H1 (cell line): Measurements from ENCODE around the gene FOXI1. TPM values are rescaled to one million over a fixed set of nuclear protein-coding genes. Genes with fewer than 3 reads are reported as not detected.

Source experiments
- CTCF ChIA-PET: fragments of 300-600 bp; sonication (Branson Sonifier 250); formaldehyde crosslinking; loops from one replicate; lab custom pipeline; 2021; ENCODE audit not compliant: partially characterized antibody; lab: Charles Lee
- POLR2A ChIA-PET: fragments of 300-600 bp; sonication (Branson Sonifier 250); formaldehyde crosslinking; loops from one replicate; lab custom pipeline; 2021; ENCODE audit warnings: inconsistent platforms; ENCODE audit not compliant: partially characterized antibody; lab: Charles Lee
- DNase-seq, 2 experiments: peaks; one replicate each; pipeline versions ENCODE4 v3.0.0 to v3.0.0-alpha.2; 2010 to 2022; ENCODE audit warnings: low spot score in 2 of 2, low read depth in 1 of 2, mixed read lengths in 1 of 2
- FAIRE-seq: peaks from 2 replicates; lab custom pipeline; 2011; peaks lifted over from hg19 to GRCh38; lab: Jason Lieb, UNC
- H2AFZ ChIP-seq: 2 replicates; pipeline ENCODE4 v1.8.1; 2012; ENCODE audit warnings: low read length, inconsistent platforms
- H2AK5ac ChIP-seq: 2 replicates; pipeline ENCODE4 v1.6.1; 2013; ENCODE audit warnings: low read depth, low read length
- H2BK120ac ChIP-seq: replicated peaks from 2 replicates; pipeline ENCODE3; 2013; ENCODE audit warnings: low read depth, low read length, inconsistent platforms
- H2BK12ac ChIP-seq: 2 replicates; pipeline ENCODE4 v1.6.1; 2013; ENCODE audit warnings: low read depth, low read length
- H2BK15ac ChIP-seq: 2 replicates; pipeline ENCODE4 v1.6.1; 2013; ENCODE audit warnings: low read length
- H2BK20ac ChIP-seq: 2 replicates; pipeline ENCODE4 v1.6.1; 2013; ENCODE audit warnings: low read length
- H2BK5ac ChIP-seq: 2 replicates; pipeline ENCODE4 v1.6.1; 2013; ENCODE audit warnings: low read depth, low read length
- H3K14ac ChIP-seq: 2 replicates; pipeline ENCODE4 v1.6.1; 2013; ENCODE audit warnings: inconsistent platforms; ENCODE audit not compliant: insufficient read length
- H3K18ac ChIP-seq: 2 replicates; pipeline ENCODE4 v1.6.1; 2013; ENCODE audit warnings: low read length; ENCODE audit errors: extremely low read depth
- H3K23ac ChIP-seq: 2 replicates; pipeline ENCODE4 v1.6.1; 2013; ENCODE audit warnings: inconsistent platforms; ENCODE audit not compliant: insufficient read length
- H3K23me2 ChIP-seq: 2 replicates; pipeline ENCODE4 v1.6.1; 2013; ENCODE audit warnings: low read depth, low read length
- H3K27ac ChIP-seq: 2 replicates; pipeline ENCODE4 v1.6.1; 2011; ENCODE audit warnings: low read depth, low read length, inconsistent platforms
- H3K27me3 ChIP-seq, 4 experiments: replicated peaks in 1 of 4; 1 replicate in 1 of 4; 2 replicates in 3 of 4; pipeline versions ENCODE4 v1.6.1 to v1.8.1; 2011 to 2013; ENCODE audit warnings: low read length in 3 of 4, mild to moderate bottlenecking in 3 of 4, inconsistent platforms in 2 of 4, mixed read lengths in 2 of 4, moderate library complexity in 1 of 4; ENCODE audit not compliant: control insufficient read depth in 3 of 4, insufficient read depth in 3 of 4; ENCODE audit errors: extremely low read depth in 1 of 4
- H3K36me3 ChIP-seq, 4 experiments: 2 replicates each; pipeline versions ENCODE4 v1.6.1 to v1.8.1; 2011 to 2013; ENCODE audit warnings: mild to moderate bottlenecking in 4 of 4, low read length in 3 of 4, moderate library complexity in 2 of 4, control low read depth in 1 of 4, inconsistent platforms in 1 of 4; ENCODE audit not compliant: insufficient read depth in 4 of 4, control insufficient read depth in 2 of 4
- H3K4ac ChIP-seq: replicated peaks from 2 replicates; pipeline ENCODE3; 2013; ENCODE audit warnings: low read length, low read depth, mixed read lengths, inconsistent platforms; ENCODE audit not compliant: insufficient read length
- H3K4me1 ChIP-seq, 4 experiments: replicated peaks in 1 of 4; 1 replicate in 1 of 4; 2 replicates in 3 of 4; pipeline versions ENCODE4 v1.6.1 to v1.8.1; 2011 to 2013; ENCODE audit warnings: low read length in 3 of 4, inconsistent platforms in 2 of 4, mixed read lengths in 1 of 4; ENCODE audit not compliant: insufficient read depth in 4 of 4, control insufficient read depth in 3 of 4
- H3K4me2 ChIP-seq, 2 experiments: 2 replicates each; pipeline versions ENCODE4 v1.6.1 to v1.8.1; 2011 to 2013; ENCODE audit warnings: low read depth in 2 of 2, low read length in 2 of 2, control low read depth in 1 of 2, inconsistent platforms in 1 of 2, mild to moderate bottlenecking in 1 of 2; ENCODE audit not compliant: insufficient read depth in 1 of 2
- H3K4me3 ChIP-seq, 4 experiments: fragments of 200-600, 300-600 bp in 1 of 4; sonication (generic), shearing (Covaris generic), sonication (Bioruptor Twin) in 1 of 4; 2 replicates each; pipeline versions ENCODE4 v1.5.1 to v1.8.1; 2011 to 2016; ENCODE audit warnings: low read length in 4 of 4, low read depth in 3 of 4, control low read depth in 2 of 4, inconsistent platforms in 2 of 4, mild to moderate bottlenecking in 2 of 4, mixed read lengths in 1 of 4, moderate library complexity in 1 of 4; ENCODE audit not compliant: insufficient read depth in 2 of 4; ENCODE audit errors: extremely low read depth in 1 of 4
- H3K56ac ChIP-seq: replicated peaks from 2 replicates; pipeline ENCODE3; 2013; ENCODE audit warnings: low read depth, mild to moderate bottlenecking, mixed read lengths, low read length, inconsistent platforms; ENCODE audit not compliant: insufficient read length
- H3K79me1 ChIP-seq: 2 replicates; pipeline ENCODE4 v1.6.1; 2013; ENCODE audit warnings: low read depth, low read length, control low read depth
- H3K79me2 ChIP-seq, 2 experiments: 2 replicates each; pipeline versions ENCODE4 v1.6.1 to v1.8.1; 2012 to 2013; ENCODE audit warnings: low read length in 2 of 2, mild to moderate bottlenecking in 2 of 2, inconsistent platforms in 1 of 2; ENCODE audit not compliant: insufficient read depth in 2 of 2, control insufficient read depth in 1 of 2
- H3K9ac ChIP-seq, 4 experiments: replicated peaks in 1 of 4; 1 replicate in 1 of 4; 2 replicates in 3 of 4; pipeline versions ENCODE4 v1.6.1 to v1.8.1; 2011 to 2013; ENCODE audit warnings: low read depth in 3 of 4, low read length in 3 of 4, control low read depth in 2 of 4, mild to moderate bottlenecking in 2 of 4, moderate library complexity in 2 of 4, inconsistent platforms in 1 of 4; ENCODE audit errors: extremely low read depth in 1 of 4
- H3K9me3 ChIP-seq, 2 experiments: 2 replicates each; pipeline versions ENCODE4 v1.6.1 to v1.8.1; 2012 to 2013; ENCODE audit warnings: mild to moderate bottlenecking in 2 of 2, moderate library complexity in 2 of 2, control low read depth in 1 of 2, inconsistent platforms in 1 of 2, low read depth in 1 of 2, low read length in 1 of 2, mixed read lengths in 1 of 2; ENCODE audit not compliant: insufficient read depth in 2 of 2
- H4K20me1 ChIP-seq, 2 experiments: replicated peaks in 1 of 2; 2 replicates each; pipeline versions ENCODE3 to v1.8.1; 2011 to 2013; ENCODE audit warnings: inconsistent platforms in 2 of 2, low read length in 2 of 2, mild to moderate bottlenecking in 1 of 2; ENCODE audit not compliant: insufficient read depth in 2 of 2, control insufficient read depth in 1 of 2
- H4K5ac ChIP-seq: 2 replicates; pipeline ENCODE4 v1.6.1; 2013; ENCODE audit warnings: low read length, low read depth, mixed read lengths, inconsistent platforms; ENCODE audit not compliant: insufficient read length
- H4K8ac ChIP-seq: 2 replicates; pipeline ENCODE4 v1.8.0; 2013; ENCODE audit warnings: mild to moderate bottlenecking, moderate library complexity, low read length, inconsistent platforms; ENCODE audit not compliant: insufficient read depth; ENCODE audit errors: extremely low read depth
- H4K91ac ChIP-seq: replicated peaks from 2 replicates; pipeline ENCODE3; 2013; ENCODE audit warnings: low read length, mixed read lengths, inconsistent platforms; ENCODE audit not compliant: insufficient read length
- CHD2 ChIP-seq: IDR thresholded peaks from 2 replicates; pipeline ENCODE4 v1.6.1; 2012; ENCODE audit warnings: low read length, improper control_type of control experiment
- EGR1 ChIP-seq: IDR thresholded peaks from 2 replicates; pipeline ENCODE4 v1.6.1; 2011; ENCODE audit warnings: low read depth, low read length, borderline replicate concordance
- HDAC6 ChIP-seq: IDR thresholded peaks from one replicate; pipeline ENCODE4 v1.7.1; 2012; ENCODE audit warnings: low read depth, mild to moderate bottlenecking, inconsistent platforms, low read length, moderate library complexity
- NANOG ChIP-seq: IDR thresholded peaks from 2 replicates; pipeline ENCODE4 v1.6.1; 2011; ENCODE audit warnings: low read length, low read depth, mild to moderate bottlenecking, inconsistent platforms; ENCODE audit not compliant: insufficient read depth, poor library complexity, severe bottlenecking
- PHF8 ChIP-seq: fragments of 200-600 bp; sonication (generic); conservative IDR thresholded peaks from 2 replicates; pipeline ENCODE4 v1.7.1; 2012; ENCODE audit warnings: low read depth, mild to moderate bottlenecking, inconsistent platforms, low read length, moderate library complexity
- SIRT6 ChIP-seq: IDR thresholded peaks from one replicate; pipeline ENCODE4 v1.7.1; 2012; ENCODE audit warnings: low read length, inconsistent platforms
- SP4 ChIP-seq: IDR thresholded peaks from 2 replicates; pipeline ENCODE4 v1.6.1; 2012; ENCODE audit warnings: low read length, inconsistent platforms
- SRF ChIP-seq: IDR thresholded peaks from 2 replicates; pipeline ENCODE4 v1.6.1; 2011; ENCODE audit warnings: mild to moderate bottlenecking, low read depth, low read length, moderate library complexity
- TBP ChIP-seq: IDR thresholded peaks from 2 replicates; pipeline ENCODE4 v1.6.1; 2011; ENCODE audit warnings: low read depth, low read length, improper control_type of control experiment
- WGBS, 2 experiments: shearing (Covaris generic) in 1 of 2; methylation state at CpG; one replicate each; pipeline versions ENCODE4 v1.1.6 to v1.1.7; 2013 to 2015; ENCODE audit warnings: low lambda C conversion rate in 2 of 2, mixed read lengths in 2 of 2, inconsistent platforms in 1 of 2, low coverage in 1 of 2, missing lambda C conversion rate in 1 of 2; ENCODE audit not compliant: insufficient replicate concordance in 2 of 2, insufficient coverage in 1 of 2, insufficient read length in 1 of 2; ENCODE audit errors: extremely low coverage in 1 of 2, missing lambda C conversion rate in 1 of 2; 5-methylcytosine and 5-hydroxymethylcytosine counted together
- polyA plus RNA-seq, 7 experiments: library from polyadenylated mRNA; depleted of rRNA in 3 of 7; stranded (reverse) in 5 of 7; unstranded in 2 of 7; fragments of >200 nt in 5 of 7; fragments of 200-250 nt in 2 of 7; gene quantifications; 1 replicate in 5 of 7; 2 replicates in 1 of 7; 4 replicates in 1 of 7; pipeline versions ENCODE4 v1.2.1 to v1.2.3, GENCODE V29; 2011 to 2013; ENCODE audit warnings: missing spikeins in 2 of 7, mixed read lengths in 2 of 7
- total RNA-seq: library from RNA; stranded (reverse); fragmentation: NEBNext Ultra II Directional; extraction: Animal tissue kit (Norgen Biotek cat#: 25700); gene quantifications from 2 replicates; pipeline ENCODE4 v1.2.1, GENCODE V29; 2021
- TF ChIP-seq, protein P1 (sequence below): IDR thresholded peaks from 2 replicates; pipeline ENCODE4 v1.6.1; 2012; ENCODE audit warnings: inconsistent platforms

Gene FOXI1
- total and polyA plus RNA-seq, 2 of the 8 experiments (the other 6 are each of a cell fraction or from before 2014, with no cell fraction given) = not detected

DNA sequence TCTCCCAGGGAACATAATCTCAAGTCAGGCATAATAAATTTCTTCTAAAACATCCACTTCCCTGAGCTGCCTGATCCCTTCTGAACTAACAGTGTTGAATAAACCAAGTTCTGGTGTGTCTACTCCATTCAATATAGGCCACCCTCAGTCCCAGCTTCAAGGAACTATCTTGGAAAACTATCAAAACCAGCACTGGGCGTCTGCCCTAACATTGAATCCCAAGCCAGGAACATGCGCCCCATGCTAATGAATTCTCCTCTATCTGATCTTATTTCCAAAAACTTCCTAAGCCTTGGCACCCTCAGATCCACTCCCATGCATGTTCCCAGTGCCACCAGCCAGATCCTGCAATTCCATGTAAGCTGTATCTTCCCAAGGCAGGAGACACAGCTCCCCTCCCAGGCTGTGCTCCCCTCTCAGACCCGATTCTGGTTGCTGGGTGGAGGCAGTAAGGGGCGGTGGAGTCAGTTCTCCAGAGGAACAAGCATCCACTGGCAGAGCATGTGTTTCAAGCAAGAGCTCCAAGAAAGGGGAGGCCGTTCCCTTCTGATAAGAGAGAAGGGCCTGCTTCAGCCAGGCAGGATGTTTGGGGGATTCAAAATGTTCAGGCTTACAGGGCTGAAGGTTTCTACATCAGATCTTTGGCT lies 13.1 kb upstream of the FOXI1 start:
- no peak for FAIRE-seq

More for the DNA sequence above, 13.1 kb upstream of the FOXI1 start:
- no peak for TF ChIP-seq SIRT6
- TF ChIP-seq NANOG = no peak
- no peak for TF ChIP-seq CHD2
- no peak for TF ChIP-seq SRF
- TF ChIP-seq, protein P1, sequence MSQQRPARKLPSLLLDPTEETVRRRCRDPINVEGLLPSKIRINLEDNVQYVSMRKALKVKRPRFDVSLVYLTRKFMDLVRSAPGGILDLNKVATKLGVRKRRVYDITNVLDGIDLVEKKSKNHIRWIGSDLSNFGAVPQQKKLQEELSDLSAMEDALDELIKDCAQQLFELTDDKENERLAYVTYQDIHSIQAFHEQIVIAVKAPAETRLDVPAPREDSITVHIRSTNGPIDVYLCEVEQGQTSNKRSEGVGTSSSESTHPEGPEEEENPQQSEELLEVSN = no peak
- TF ChIP-seq PHF8 = no peak
- TF ChIP-seq EGR1 = no peak
- TF ChIP-seq SP4 = no peak
- no peak for TF ChIP-seq TBP
- no peak for TF ChIP-seq HDAC6
- H3K27ac ChIP-seq = no peak overlapping the region
- H3K9ac ChIP-seq = no peak overlapping the region
- H3K18ac ChIP-seq = no peak overlapping the region
- ChIA-PET POLR2A (no interaction called here), CTCF (interaction anchor here (0.6 to 5.4 kb wide), 6 partner anchors 8 to 590 kb away, joined by 3 to 25 read pairs (median 4); no protein-coding TSS in a partner anchor)
- no peak overlapping the region for H3K56ac ChIP-seq
- no peak overlapping the region for H2AK5ac ChIP-seq
- H3K27me3 ChIP-seq = no peaks in the 10 kb centered on the region; a peak in 1 of 7 replicates
- H3K4me1 ChIP-seq = no peaks in the 10 kb centered on the region
- H2BK120ac ChIP-seq = no peak overlapping the region
- no peak overlapping the region for H3K14ac ChIP-seq
- H3K23ac ChIP-seq = no peak overlapping the region
- no peaks in the 10 kb centered on the region for H3K79me1 ChIP-seq
- no peak for DNase-seq
- H4K91ac ChIP-seq = no peak overlapping the region
- H3K4me3 ChIP-seq = no peak overlapping the region
- no peak overlapping the region for H4K8ac ChIP-seq
- H3K4ac ChIP-seq = no peak overlapping the region
- no peak overlapping the region for H2BK20ac ChIP-seq
- H2BK5ac ChIP-seq = no peak overlapping the region
- no peaks in the 10 kb centered on the region for H4K20me1 ChIP-seq
- H3K9me3 ChIP-seq = no peaks in the 10 kb centered on the region
- H3K23me2 ChIP-seq = no peaks in the 10 kb centered on the region
- no peaks in the 10 kb centered on the region for H3K36me3 ChIP-seq
- no peak overlapping the region for H2BK15ac ChIP-seq
- H4K5ac ChIP-seq = no peak overlapping the region
- H2BK12ac ChIP-seq = no peak overlapping the region
- 76% methylated on average over 5 of the region's 5 CpGs; no CpG with 5 or more reads in 1 of the 2 experiments for WGBS, 2 experiments
- no peak overlapping the region for H3K4me2 ChIP-seq
- H3K79me2 ChIP-seq = no peaks in the 10 kb centered on the region
- H2AFZ ChIP-seq = no peak overlapping the region
